GM23338 (cell line): ENCODE results near the gene NUP214. TPM values are rescaled to one million over a fixed set of nuclear protein-coding genes. Genes with fewer than 3 reads are reported as not detected.
A peak's percentile ranks its signal among the peaks of the same experiment; 100 is the strongest.

Source experiments
- ATAC-seq: fragments of 200-7000 bp; cut with Tn5 transposase; 3 replicates; pipeline ENCODE4 v1.9.1; 2020
- DNase-seq: peaks from one replicate; pipeline ENCODE4 v3.0.0-alpha.2; 2015; ENCODE audit warnings: low spot score
- H2AFZ ChIP-seq: fragments of 200-600 bp; sonication (generic); 2 replicates; pipeline ENCODE4 v1.8.0; 2016; ENCODE audit warnings: antibody characterized with exemption, mild to moderate bottlenecking, moderate library complexity
- H3F3A ChIP-seq: fragments of 200-600 bp; sonication (generic); replicated peaks from 2 replicates; pipeline ENCODE4 v1.8.0; 2017; ENCODE audit warnings: antibody characterized with exemption, mixed run types, low read depth
- H3K27ac ChIP-seq: fragments of 200-600 bp; sonication (generic); 2 replicates; pipeline ENCODE4 v1.6.1; 2016; ENCODE audit warnings: low read depth
- H3K27me3 ChIP-seq: fragments of 200-600 bp; sonication (generic); 2 replicates; pipeline ENCODE4 v1.8.0; 2016; ENCODE audit warnings: mild to moderate bottlenecking, mixed run types, moderate library complexity; ENCODE audit not compliant: insufficient read depth
- H3K36me3 ChIP-seq: fragments of 200-600 bp; sonication (generic); 2 replicates; pipeline ENCODE4 v1.8.0; 2016; ENCODE audit warnings: mild to moderate bottlenecking; ENCODE audit not compliant: insufficient read depth
- H3K4me1 ChIP-seq: fragments of 200-600 bp; sonication (generic); 2 replicates; pipeline ENCODE4 v1.8.0; 2016; ENCODE audit warnings: mild to moderate bottlenecking, moderate library complexity; ENCODE audit not compliant: insufficient read depth
- H3K4me2 ChIP-seq: fragments of 200-600 bp; sonication (generic); 2 replicates; pipeline ENCODE4 v1.7.1; 2017; ENCODE audit warnings: mixed run types
- H3K4me3 ChIP-seq: fragments of 200-600 bp; sonication (generic); 2 replicates; pipeline ENCODE4 v1.6.1; 2016; ENCODE audit warnings: mixed run types
- H3K79me2 ChIP-seq: fragments of 200-600 bp; sonication (generic); replicated peaks from 2 replicates; pipeline ENCODE4 v1.8.0; 2017; ENCODE audit warnings: mild to moderate bottlenecking; ENCODE audit not compliant: insufficient read depth
- H3K9me2 ChIP-seq: fragments of 200-600 bp; sonication (generic); 2 replicates; pipeline ENCODE4 v1.8.0; 2017; ENCODE audit not compliant: insufficient read depth
- H4K20me1 ChIP-seq: fragments of 200-600 bp; sonication (generic); replicated peaks from 2 replicates; pipeline ENCODE4 v1.8.0; 2017; ENCODE audit warnings: mild to moderate bottlenecking; ENCODE audit not compliant: insufficient read depth
- H3K27ac Mint-ChIP-seq: 2 replicates; pipeline ENCODE4 v1.8.0; 2020; ENCODE audit warnings: inconsistent platforms, mild to moderate bottlenecking, moderate library complexity, mixed read lengths
- H3K27me3 Mint-ChIP-seq: 3 replicates; pipeline ENCODE4 v1.8.0; 2022; ENCODE audit warnings: low read depth, mild to moderate bottlenecking, moderate library complexity, mixed read lengths, inconsistent platforms; ENCODE audit not compliant: insufficient read depth, poor library complexity
- H3K36me3 Mint-ChIP-seq: 3 replicates; pipeline ENCODE4 v1.8.0; 2021; ENCODE audit warnings: low read depth, mild to moderate bottlenecking, inconsistent platforms, moderate library complexity, mixed read lengths
- H3K4me1 Mint-ChIP-seq: 3 replicates; pipeline ENCODE4 v1.8.0; 2020; ENCODE audit warnings: mild to moderate bottlenecking, inconsistent platforms, mixed read lengths
- H3K4me3 Mint-ChIP-seq: 3 replicates; pipeline ENCODE4 v1.8.0; 2021; ENCODE audit warnings: moderate library complexity, mild to moderate bottlenecking, inconsistent platforms, mixed read lengths
- H3K9me3 Mint-ChIP-seq: 3 replicates; pipeline ENCODE4 v1.8.0; 2020; ENCODE audit warnings: moderate library complexity, mild to moderate bottlenecking, inconsistent platforms, mixed read lengths
- EZH2 ChIP-seq: fragments of 200-600 bp; sonication (generic); IDR thresholded peaks from one replicate; pipeline ENCODE4 v1.8.0; 2017; ENCODE audit warnings: antibody characterized with exemption, mild to moderate bottlenecking, low read depth; ENCODE audit not compliant: unreplicated experiment
- NANOG ChIP-seq: IDR thresholded peaks from 2 replicates; pipeline ENCODE4 v1.6.1; 2016; ENCODE audit warnings: antibody characterized with exemption, borderline replicate concordance
- STAT1 ChIP-seq: IDR thresholded peaks from one replicate; pipeline ENCODE4 v1.6.1; 2016; ENCODE audit warnings: antibody characterized with exemption; ENCODE audit not compliant: unreplicated experiment
- ZNF114 ChIP-seq: fragments of 250-450 bp; sonication (Bioruptor Pico); IDR thresholded peaks from 2 replicates; pipeline ENCODE4 v1.5.0; 2020; ENCODE audit warnings: mild to moderate bottlenecking, moderate library complexity
- polyA plus RNA-seq: library from polyadenylated mRNA; unstranded; fragments of >200 nt; fragmentation: Nextera tagmentation; extraction: Ambion mirVana; gene quantifications from 2 replicates; pipeline ENCODE4 v1.2.1, GENCODE V29; 2016
- total RNA-seq: library from RNA; depleted of rRNA; stranded (reverse); fragments of >200 nt; shearing (Covaris generic); gene quantifications from 2 replicates; pipeline ENCODE4 v1.2.3, GENCODE V29; 2014
- TF ChIP-seq, protein P1 (sequence below): IDR thresholded peaks from 2 replicates; pipeline ENCODE4 v1.6.1; 2016; ENCODE audit warnings: antibody characterized with exemption
- TF ChIP-seq, protein P2 (sequence below), 2 experiments: fragments of 200-600 bp in 1 of 2; sonication (generic) in 1 of 2; conservative IDR thresholded peaks; 2 replicates each; pipeline versions ENCODE4 v1.5.1 to v1.6.1; 2016 to 2017; ENCODE audit warnings: antibody characterized with exemption in 2 of 2, low read depth in 2 of 2, mild to moderate bottlenecking in 2 of 2, moderate library complexity in 1 of 2

The NUP214 gene
- total and polyA plus RNA-seq, 2 experiments from 2014 or later, result 36.0 to 57.0 TPM

DNA sequence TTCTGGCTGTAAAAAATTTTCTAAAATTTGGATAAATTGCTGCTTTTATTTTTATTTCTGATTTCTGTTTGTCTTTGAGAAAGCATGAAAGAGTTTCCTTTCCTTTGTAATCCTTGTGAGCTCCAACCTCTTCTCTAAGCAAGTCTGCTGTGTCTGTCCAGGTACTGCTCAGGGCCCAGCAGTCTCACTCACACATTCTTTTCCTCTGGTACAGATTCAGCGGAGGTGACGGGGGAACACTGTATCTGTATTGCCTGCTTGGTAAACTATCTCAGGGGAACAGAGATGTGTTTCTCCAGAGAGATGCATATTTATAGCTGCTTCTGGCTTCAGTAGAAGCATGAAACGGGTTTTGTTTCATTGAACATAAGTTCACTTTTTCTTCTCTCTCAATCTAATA lies 60.5 kb downstream of the NUP214 start:
- DNase-seq, result no peak
- ATAC-seq, result no peak
- Mint-ChIP-seq H3K27me3 (no peaks in the 10 kb centered on the region), H3K4me3 (no peak overlapping the region), H3K27ac (no peak overlapping the region), H3K36me3 (peaks cover 17% of the 10 kb centered on the region; the same call in 2 of the 3 replicates), H3K9me3 (no peaks in the 10 kb centered on the region), H3K4me1 (no peaks in the 10 kb centered on the region; the same call in 2 of the 3 replicates)
- no peaks in the 10 kb centered on the region for H3K4me1 ChIP-seq
- H2AFZ ChIP-seq, result no peak overlapping the region
- TF ChIP-seq, protein P1, sequence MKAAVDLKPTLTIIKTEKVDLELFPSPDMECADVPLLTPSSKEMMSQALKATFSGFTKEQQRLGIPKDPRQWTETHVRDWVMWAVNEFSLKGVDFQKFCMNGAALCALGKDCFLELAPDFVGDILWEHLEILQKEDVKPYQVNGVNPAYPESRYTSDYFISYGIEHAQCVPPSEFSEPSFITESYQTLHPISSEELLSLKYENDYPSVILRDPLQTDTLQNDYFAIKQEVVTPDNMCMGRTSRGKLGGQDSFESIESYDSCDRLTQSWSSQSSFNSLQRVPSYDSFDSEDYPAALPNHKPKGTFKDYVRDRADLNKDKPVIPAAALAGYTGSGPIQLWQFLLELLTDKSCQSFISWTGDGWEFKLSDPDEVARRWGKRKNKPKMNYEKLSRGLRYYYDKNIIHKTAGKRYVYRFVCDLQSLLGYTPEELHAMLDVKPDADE, result no peak
- TF ChIP-seq NANOG (no peak), EZH2 (no peak)
- TF ChIP-seq, protein P2, sequence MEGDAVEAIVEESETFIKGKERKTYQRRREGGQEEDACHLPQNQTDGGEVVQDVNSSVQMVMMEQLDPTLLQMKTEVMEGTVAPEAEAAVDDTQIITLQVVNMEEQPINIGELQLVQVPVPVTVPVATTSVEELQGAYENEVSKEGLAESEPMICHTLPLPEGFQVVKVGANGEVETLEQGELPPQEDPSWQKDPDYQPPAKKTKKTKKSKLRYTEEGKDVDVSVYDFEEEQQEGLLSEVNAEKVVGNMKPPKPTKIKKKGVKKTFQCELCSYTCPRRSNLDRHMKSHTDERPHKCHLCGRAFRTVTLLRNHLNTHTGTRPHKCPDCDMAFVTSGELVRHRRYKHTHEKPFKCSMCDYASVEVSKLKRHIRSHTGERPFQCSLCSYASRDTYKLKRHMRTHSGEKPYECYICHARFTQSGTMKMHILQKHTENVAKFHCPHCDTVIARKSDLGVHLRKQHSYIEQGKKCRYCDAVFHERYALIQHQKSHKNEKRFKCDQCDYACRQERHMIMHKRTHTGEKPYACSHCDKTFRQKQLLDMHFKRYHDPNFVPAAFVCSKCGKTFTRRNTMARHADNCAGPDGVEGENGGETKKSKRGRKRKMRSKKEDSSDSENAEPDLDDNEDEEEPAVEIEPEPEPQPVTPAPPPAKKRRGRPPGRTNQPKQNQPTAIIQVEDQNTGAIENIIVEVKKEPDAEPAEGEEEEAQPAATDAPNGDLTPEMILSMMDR (conservative IDR thresholded peaks at IDR 0.05; ENCODE audit: low read depth in 2 of 2), result no peak
- peaks cover 6% of the 10 kb centered on the region; the same call in 1 of the 2 replicates for H3K36me3 ChIP-seq
- H3F3A ChIP-seq, result no peaks in the 10 kb centered on the region; the same call in 1 of the 2 replicates
- H3K27me3 ChIP-seq, result no peaks in the 10 kb centered on the region
- H3K4me2 ChIP-seq, result no peak overlapping the region
- no peak overlapping the region for H3K4me3 ChIP-seq
- no peaks in the 10 kb centered on the region for H3K9me2 ChIP-seq
- no peak overlapping the region for H3K27ac ChIP-seq
- 0 out of 2 replicates have a peak, but pooled peaks cover 8% of the 10 kb centered on the region for H4K20me1 ChIP-seq
- H3K79me2 ChIP-seq, result peaks cover 5% of the 10 kb centered on the region; the same call in 1 of the 2 replicates

DNA sequence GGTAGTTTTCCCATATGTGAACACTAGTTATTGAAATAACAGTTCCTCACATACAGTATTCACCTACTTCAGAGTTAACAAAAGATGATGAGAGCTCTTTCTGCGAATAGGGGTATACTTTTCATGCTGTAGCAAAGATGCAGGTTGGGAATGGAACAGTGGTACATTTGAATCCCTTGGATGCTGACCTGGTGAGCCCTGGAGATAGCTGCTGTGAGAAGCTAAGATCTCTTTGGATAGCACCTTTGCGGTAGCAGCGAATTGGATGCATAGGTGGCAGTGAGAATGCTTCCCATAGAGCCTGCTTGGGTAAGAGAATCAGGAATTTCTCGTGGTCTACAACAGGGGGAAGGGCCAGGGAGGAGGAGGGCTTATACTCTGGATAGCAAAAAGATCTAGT lies 61.2 kb downstream of the NUP214 start:
- Histone ChIP-seq H3K27ac (peak overlapping the region; percentile 41; the same call in 1 of the 2 replicates), H3K27me3 (no peaks in the 10 kb centered on the region), H3K4me3 (no peak overlapping the region), H3K36me3 (peaks cover 12% of the 10 kb centered on the region; the same call in 1 of the 2 replicates), H4K20me1 (0 out of 2 replicates have a peak, but pooled peaks cover 8% of the 10 kb centered on the region), H3K4me2 (no peak overlapping the region), H3K9me2 (no peaks in the 10 kb centered on the region), H3F3A (no peaks in the 10 kb centered on the region; the same call in 1 of the 2 replicates), H3K79me2 (peaks cover 5% of the 10 kb centered on the region; the same call in 1 of the 2 replicates), H2AFZ (no peak overlapping the region), H3K4me1 (no peaks in the 10 kb centered on the region)
- H3K27ac Mint-ChIP-seq, result no peak overlapping the region
- H3K36me3 Mint-ChIP-seq, result peaks cover 17% of the 10 kb centered on the region; the same call in 2 of the 3 replicates
- no peak overlapping the region for H3K4me3 Mint-ChIP-seq
- H3K9me3 Mint-ChIP-seq, result no peaks in the 10 kb centered on the region
- no peaks in the 10 kb centered on the region for H3K27me3 Mint-ChIP-seq
- no peaks in the 10 kb centered on the region for H3K4me1 Mint-ChIP-seq
- DNase-seq, result peak; percentile 7
- TF ChIP-seq STAT1 (no peak), ZNF114 (no peak)
- no peak for ATAC-seq

DNA sequence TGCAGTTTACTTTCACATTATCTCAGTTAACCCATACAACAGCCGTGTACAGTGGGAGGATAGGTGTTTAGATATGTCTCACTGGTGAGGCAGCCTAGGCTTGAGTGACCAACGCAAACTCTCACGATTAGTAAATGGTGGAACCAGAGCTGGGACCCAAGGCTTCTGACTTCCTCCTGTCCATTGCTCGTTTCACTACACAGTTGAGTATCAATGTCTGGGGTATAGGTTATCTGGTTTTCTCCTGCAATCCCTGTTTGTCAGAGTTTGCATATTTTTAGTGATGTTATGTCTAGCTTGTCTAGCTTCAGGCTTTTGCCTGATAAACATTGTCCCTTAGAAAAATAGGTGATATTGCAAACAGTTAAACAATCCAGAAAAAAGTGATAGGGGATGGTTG lies 62.6 kb downstream of the NUP214 start:
- H3K4me1 ChIP-seq, result no peaks in the 10 kb centered on the region
- H3K9me2 ChIP-seq, result no peaks in the 10 kb centered on the region
- no peak for DNase-seq
- no peak overlapping the region for H3K4me3 Mint-ChIP-seq
- H3K27ac ChIP-seq, result no peak overlapping the region
- no peaks in the 10 kb centered on the region; the same call in 1 of the 2 replicates for H3F3A ChIP-seq
- peaks cover 22% of the 10 kb centered on the region; the same call in 2 of the 3 replicates for H3K36me3 Mint-ChIP-seq
- 0 out of 2 replicates have a peak, but pooled peaks cover 4% of the 10 kb centered on the region for H4K20me1 ChIP-seq
- ATAC-seq, result no peak
- H3K36me3 ChIP-seq, result peaks cover 21% of the 10 kb centered on the region; the same call in 1 of the 2 replicates
- H3K27me3 ChIP-seq, result no peaks in the 10 kb centered on the region
- H3K27me3 Mint-ChIP-seq, result no peaks in the 10 kb centered on the region
- H3K4me3 ChIP-seq, result no peak overlapping the region
- H3K27ac Mint-ChIP-seq, result no peak overlapping the region
- TF ChIP-seq NANOG, result no peak
- no peak overlapping the region for H3K4me2 ChIP-seq
- no peaks in the 10 kb centered on the region for H3K9me3 Mint-ChIP-seq
- no peak overlapping the region for H2AFZ ChIP-seq
- H3K4me1 Mint-ChIP-seq, result no peaks in the 10 kb centered on the region
- H3K79me2 ChIP-seq, result no peaks in the 10 kb centered on the region
